GM12874 (cell line): ENCODE measurements around the gene METTL27.

Experiments used
- CTCF ChIP-seq: IDR thresholded peaks from 2 replicates; pipeline ENCODE4 v1.5.1; 2011; ENCODE audit warnings: low read depth, mild to moderate bottlenecking, control low read depth, low read length, moderate library complexity; ENCODE audit not compliant: insufficient read depth

Gene METTL27

GRCh38 chr7:73799282-73800141 lies 42.8 kb downstream of the METTL27 start:
- TF ChIP-seq CTCF: no peak

GRCh38 chr7:73789051-73789450 lies 53.3 kb downstream of the METTL27 start:
- no peak for TF ChIP-seq CTCF

DNA sequence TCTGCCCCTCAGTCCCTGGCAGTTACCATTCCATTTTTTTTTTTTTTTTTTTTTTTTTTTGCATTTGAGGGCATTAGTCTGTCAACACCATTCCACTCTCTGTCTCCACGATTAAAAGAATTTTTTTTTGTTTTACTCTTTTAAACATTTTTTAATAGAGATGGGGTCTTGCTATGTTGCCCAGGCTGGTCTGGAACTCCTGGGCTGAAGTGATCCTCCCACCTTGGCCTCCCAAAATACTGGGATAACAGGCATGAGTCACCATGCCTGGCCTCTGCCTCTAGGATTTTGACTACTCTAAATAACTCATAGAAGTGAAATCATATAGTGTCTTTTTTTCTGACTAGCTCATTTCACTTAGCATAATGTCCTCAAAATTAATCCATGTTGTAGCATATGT lies 55.7 kb downstream of the METTL27 start:
- TF ChIP-seq CTCF: no peak
